HG03571 (cell line): Measurements from ENCODE around the gene CCT8L2.
"Not testable (repeated sequence)": the region's sequence is repeated elsewhere in the genome, so short reads cannot be mapped to it uniquely, and the experiment has no call there.

Source experiments
- ATAC-seq: cut with Tn5 transposase; IDR thresholded peaks from one replicate; pipeline ENCODE4 v1.9.1; 2021; ENCODE audit not compliant: unreplicated experiment

Gene CCT8L2

GRCh38 chr22:16592710-16593109 is at the start of gene CCT8L2:
CCT8L2 (minus strand) TSS chr22:16592810; CDS start chr22:16592550, 260 bp downstream.
- ATAC-seq: not testable (repeated sequence)

GRCh38 chr22:16635442-16635841 is 42.8 kb upstream of the CCT8L2 start:
- not testable (repeated sequence) for ATAC-seq

- not testable (repeated sequence) for ATAC-seq
These were observed 41.5 kb upstream of the CCT8L2 start for GRCh38 chr22:16634092-16634491.

- not testable (repeated sequence) for ATAC-seq
These were observed 35.9 kb upstream of the CCT8L2 start for GRCh38 chr22:16628476-16628875.

- ATAC-seq: not testable (repeated sequence)
These were observed 32.4 kb upstream of the CCT8L2 start for GRCh38 chr22:16625018-16625417.

- not testable (repeated sequence) for ATAC-seq
These were observed 31.0 kb upstream of the CCT8L2 start for GRCh38 chr22:16623595-16623994.

GRCh38 chr22:16617516-16617915 is 24.9 kb upstream of the CCT8L2 start:
- not testable (repeated sequence) for ATAC-seq

- ATAC-seq: not testable (repeated sequence)
These were observed 23.9 kb upstream of the CCT8L2 start for GRCh38 chr22:16616390-16616938.

GRCh38 chr22:16615606-16616245 is 23.1 kb upstream of the CCT8L2 start:
- not testable (repeated sequence) for ATAC-seq

- ATAC-seq: no peak
These were observed 17.1 kb upstream of the CCT8L2 start for GRCh38 chr22:16609548-16610261.

- no peak for ATAC-seq
These were observed 16.3 kb upstream of the CCT8L2 start for GRCh38 chr22:16608931-16609330.

GRCh38 chr22:16604257-16604998 is 11.8 kb upstream of the CCT8L2 start:
- ATAC-seq: not testable (repeated sequence)

GRCh38 chr22:16603770-16604242 is 11.2 kb upstream of the CCT8L2 start:
- not testable (repeated sequence) for ATAC-seq

GRCh38 chr22:16603448-16603768 is 10.8 kb upstream of the CCT8L2 start:
- ATAC-seq: no peak

GRCh38 chr22:16602728-16603447 is 10.3 kb upstream of the CCT8L2 start:
- ATAC-seq: not testable (repeated sequence)

GRCh38 chr22:16602224-16602727 is 9.7 kb upstream of the CCT8L2 start:
- not testable (repeated sequence) for ATAC-seq

GRCh38 chr22:16601437-16602223 is 9.0 kb upstream of the CCT8L2 start:
- no peak for ATAC-seq

- ATAC-seq: not testable (repeated sequence)
These were observed 8.2 kb upstream of the CCT8L2 start for GRCh38 chr22:16600644-16601436.

GRCh38 chr22:16599648-16600047 is 7.0 kb upstream of the CCT8L2 start:
- not testable (repeated sequence) for ATAC-seq
